HepG2 (cell line): ENCODE data around the gene RAB43. TPM values are rescaled to one million over a fixed set of nuclear protein-coding genes. Genes with fewer than 3 reads are reported as not detected.
A peak's percentile ranks its signal among the peaks of the same experiment; 100 is the strongest.

Experiments
- ATAC-seq: fragments of 200-7000 bp; cut with Tn5 transposase; 3 replicates; pipeline ENCODE4 v1.9.1; 2020; ENCODE audit warnings: mild to moderate bottlenecking, moderate library complexity
- BruUV-seq: library from RNA; stranded (reverse); fragments of 400-500 nt; replicated peaks from 2 replicates; lab custom pipeline; 2021; lab: Mats Ljungman, UMichigan
- CTCF ChIA-PET: fragments of 300-600 bp; formaldehyde crosslinking; extraction: SDS; loops from one replicate; lab custom pipeline; 2021; ENCODE audit warnings: low total read pairs, inconsistent platforms, low intra/inter-chr PET ratio; lab: Yijun Ruan, JAX
- POLR2A ChIA-PET: fragments of 350-600 bp; sonication (Branson Sonifier 250); formaldehyde crosslinking; loops from one replicate; lab custom pipeline; 2020; ENCODE audit warnings: antibody characterized with exemption, inconsistent platforms; lab: Yijun Ruan, JAX
- DNase-seq: peaks from one replicate; pipeline ENCODE4 v3.0.0-alpha.2; 2015; ENCODE audit warnings: low spot score
- FAIRE-seq: peaks from 3 replicates; lab custom pipeline; 2011; peaks lifted over from hg19 to GRCh38; lab: Jason Lieb, UNC
- H2AFZ ChIP-seq: one replicate; pipeline ENCODE4 v1.6.1; 2011; ENCODE audit warnings: low read length, inconsistent platforms
- H3K27ac ChIP-seq: fragments of 300-600 bp; 3 replicates; pipeline ENCODE4 v1.8.0; 2011; ENCODE audit warnings: mixed run types, mild to moderate bottlenecking, mixed read lengths, low read length, inconsistent platforms; ENCODE audit not compliant: insufficient read depth; ENCODE audit errors: extremely low read length
- H3K27me3 ChIP-seq, 2 experiments: fragments of 200-600 bp in 1 of 2; 2 replicates in 1 of 2; 3 replicates in 1 of 2; pipeline versions ENCODE4 v1.6.0 to v1.8.0; 2011; ENCODE audit warnings: low read length in 2 of 2, mild to moderate bottlenecking in 2 of 2, moderate library complexity in 2 of 2, inconsistent platforms in 1 of 2; ENCODE audit not compliant: insufficient read depth in 2 of 2, control insufficient read depth in 1 of 2
- H3K36me3 ChIP-seq, 2 experiments: fragments of 200-600 bp in 1 of 2; replicated peaks in 1 of 2; 2 replicates in 1 of 2; 3 replicates in 1 of 2; pipeline versions ENCODE4 v1.5.1 to v1.8.0; 2011; ENCODE audit warnings: low read length in 2 of 2, inconsistent platforms in 1 of 2; ENCODE audit not compliant: insufficient read depth in 2 of 2, control insufficient read depth in 1 of 2
- H3K4me1 ChIP-seq: 2 replicates; pipeline ENCODE4 v1.5.1; 2012; ENCODE audit warnings: low read length, inconsistent platforms; ENCODE audit not compliant: insufficient read depth
- H3K4me2 ChIP-seq: 2 replicates; pipeline ENCODE4 v1.6.0; 2011; ENCODE audit warnings: low read depth, low read length, inconsistent platforms
- H3K4me3 ChIP-seq, 3 experiments: fragments of 200-600 bp in 1 of 3; sonication (generic), shearing (Covaris generic) in 1 of 3; replicated peaks in 1 of 3; 2 replicates each; pipeline ENCODE4 v1.5.1; 2011 to 2016; ENCODE audit warnings: low read length in 3 of 3, inconsistent platforms in 2 of 3, low read depth in 2 of 3, mild to moderate bottlenecking in 2 of 3, control low read depth in 1 of 3, mixed read lengths in 1 of 3; ENCODE audit not compliant: insufficient read depth in 1 of 3
- H3K79me2 ChIP-seq: one replicate; pipeline ENCODE4 v1.6.1; 2011; ENCODE audit warnings: low read length, inconsistent platforms; ENCODE audit not compliant: insufficient read depth
- H3K9ac ChIP-seq: 2 replicates; pipeline ENCODE4 v1.6.0; 2011; ENCODE audit warnings: mild to moderate bottlenecking, low read depth, low read length, inconsistent platforms; ENCODE audit not compliant: insufficient read depth
- H3K9me3 ChIP-seq: 2 replicates; pipeline ENCODE4 v1.5.1; 2012; ENCODE audit warnings: mild to moderate bottlenecking, low read length
- H4K20me1 ChIP-seq: 2 replicates; pipeline ENCODE4 v1.6.0; 2011; ENCODE audit warnings: inconsistent platforms, mild to moderate bottlenecking, low read length, moderate library complexity; ENCODE audit not compliant: insufficient read depth
- ELF1 ChIP-seq: sonication (generic); formaldehyde crosslinking; IDR thresholded peaks from 2 replicates; pipeline ENCODE4 v1.4.0; 2020; ENCODE audit warnings: missing genetic modification reagents
- IKZF4 ChIP-seq: sonication (generic); formaldehyde crosslinking; IDR thresholded peaks from 2 replicates; pipeline ENCODE4 v1.5.1; 2020; ENCODE audit warnings: borderline replicate concordance, mild to moderate bottlenecking, low read depth, missing genetic modification reagents; ENCODE audit errors: not compliant biosample characterization
- MEIS1 ChIP-seq: sonication (generic); formaldehyde crosslinking; IDR thresholded peaks from 2 replicates; pipeline ENCODE4 v1.9.0; 2021; ENCODE audit warnings: mild to moderate bottlenecking, missing genetic modification reagents, moderate library complexity, borderline replicate concordance
- NFE2L1 ChIP-seq: sonication (generic); formaldehyde crosslinking; IDR thresholded peaks from 2 replicates; pipeline ENCODE4 v1.4.0; 2020; ENCODE audit warnings: missing genetic modification reagents, mild to moderate bottlenecking, borderline replicate concordance
- NKX3-1 ChIP-seq: sonication (generic); formaldehyde crosslinking; IDR thresholded peaks from 2 replicates; pipeline ENCODE4 v1.5.0; 2020; ENCODE audit warnings: missing genetic modification reagents
- NR3C1 ChIP-seq: sonication (generic); formaldehyde crosslinking; IDR thresholded peaks from 2 replicates; pipeline ENCODE4 v1.4.0; 2020; ENCODE audit warnings: missing genetic modification reagents
- SMYD3 ChIP-seq: sonication (generic); formaldehyde crosslinking; IDR thresholded peaks from 2 replicates; pipeline ENCODE4 v1.8.1; 2023; ENCODE audit warnings: mild to moderate bottlenecking, missing genetic modification reagents
- ZMYM3 ChIP-seq: sonication (generic); formaldehyde crosslinking; IDR thresholded peaks from 2 replicates; pipeline ENCODE4 v1.5.1; 2020; ENCODE audit warnings: mild to moderate bottlenecking, missing genetic modification reagents
- ZNF235 ChIP-seq: sonication (generic); formaldehyde crosslinking; IDR thresholded peaks from 2 replicates; pipeline ENCODE4 v1.8.1; 2023; ENCODE audit warnings: mild to moderate bottlenecking, missing genetic modification reagents, borderline replicate concordance
- ZNF75D ChIP-seq: sonication (generic); formaldehyde crosslinking; IDR thresholded peaks from 2 replicates; pipeline ENCODE4 v1.8.1; 2023; ENCODE audit warnings: missing genetic modification reagents, mild to moderate bottlenecking, borderline replicate concordance
- WGBS: methylation state at CpG from one replicate; pipeline ENCODE4 v1.1.6; 2017; ENCODE audit warnings: low lambda C conversion rate; 5-methylcytosine and 5-hydroxymethylcytosine counted together
- in situ Hi-C: cut with HindIII; loops from 2 replicates; pipeline ENCODE4 v1.10.0; 2017; ENCODE audit warnings: low pct_unique_long_range_greater_than_20kb; ENCODE audit not compliant: extremely low pct_ligation_motif_present
- intact Hi-C: fragments of 100-400 bp; cut with micrococcal nuclease; formaldehyde crosslinking; loops from one replicate; pipeline ENCODE4 v1.10.0; 2022; ENCODE audit not compliant: unreplicated experiment
- polyA plus RNA-seq, 8 experiments: library from polyadenylated mRNA; depleted of rRNA in 3 of 8; stranded (reverse) in 7 of 8; unstranded in 1 of 8; fragments of >200 nt; fragmentation: Illumina TruSeq in 4 of 8; extraction: Trizol in 4 of 8; gene quantifications; 2 replicates each; pipeline versions ENCODE4 v1.2.1 to v1.2.3, GENCODE V29; 2011 to 2016; ENCODE audit warnings: low read depth in 4 of 8, missing spikeins in 1 of 8, mixed read lengths in 1 of 8; ENCODE audit not compliant: insufficient read depth in 1 of 8
- total RNA-seq, 5 experiments: library from RNA; depleted of rRNA; stranded (reverse); fragments of >200 nt; fragmentation: Illumina TruSeq; extraction: Trizol; gene quantifications; 2 replicates each; pipeline ENCODE4 v1.2.3, GENCODE V29; 2016; ENCODE audit warnings: low read depth in 1 of 5
- TF ChIP-seq, protein P1 (sequence below): sonication (generic); formaldehyde crosslinking; IDR thresholded peaks from 2 replicates; pipeline ENCODE4 v1.9.0; 2021; ENCODE audit warnings: missing genetic modification reagents, mild to moderate bottlenecking, borderline replicate concordance
- TF ChIP-seq, protein P2 (sequence below): sonication (generic); formaldehyde crosslinking; conservative IDR thresholded peaks from 2 replicates; pipeline ENCODE4 v1.5.0; 2020; ENCODE audit warnings: missing genetic modification reagents
- TF ChIP-seq, protein P3 (sequence below): sonication (generic); formaldehyde crosslinking; IDR thresholded peaks from 2 replicates; pipeline ENCODE4 v1.9.0; 2021; ENCODE audit warnings: missing genetic modification reagents, borderline replicate concordance

Gene RAB43
- total and polyA plus RNA-seq, 2 of the 13 experiments (the other 11 are each of a cell fraction or from before 2014, with no cell fraction given), result 11.8 to 18.4 TPM

- Histone ChIP-seq H3K4me2 (no peak overlapping the region), H3K4me3 (no peak overlapping the region), H3K9me3 (no peaks in the 10 kb centered on the region), H3K9ac (no peak overlapping the region), H3K27ac (no peak overlapping the region), H2AFZ (no peak overlapping the region), H3K27me3 (peaks cover 0 to 21% of the 10 kb centered on the region in 2 experiments; a peak in 2 of 5 replicates), H4K20me1 (no peaks in the 10 kb centered on the region), H3K79me2 (no peaks in the 10 kb centered on the region), H3K4me1 (peaks cover 45% of the 10 kb centered on the region), H3K36me3 (no peaks in the 10 kb centered on the region)
- DNase-seq (no peak), ATAC-seq (no peak), FAIRE-seq (no peak)
- WGBS, result 72% methylated on average over 4 of the region's 4 CpGs
- CTCF ChIA-PET, result no interaction called here
- intact Hi-C loops (no loop called here), in situ Hi-C loops (no loop called here)
- TF ChIP-seq, protein P1, sequence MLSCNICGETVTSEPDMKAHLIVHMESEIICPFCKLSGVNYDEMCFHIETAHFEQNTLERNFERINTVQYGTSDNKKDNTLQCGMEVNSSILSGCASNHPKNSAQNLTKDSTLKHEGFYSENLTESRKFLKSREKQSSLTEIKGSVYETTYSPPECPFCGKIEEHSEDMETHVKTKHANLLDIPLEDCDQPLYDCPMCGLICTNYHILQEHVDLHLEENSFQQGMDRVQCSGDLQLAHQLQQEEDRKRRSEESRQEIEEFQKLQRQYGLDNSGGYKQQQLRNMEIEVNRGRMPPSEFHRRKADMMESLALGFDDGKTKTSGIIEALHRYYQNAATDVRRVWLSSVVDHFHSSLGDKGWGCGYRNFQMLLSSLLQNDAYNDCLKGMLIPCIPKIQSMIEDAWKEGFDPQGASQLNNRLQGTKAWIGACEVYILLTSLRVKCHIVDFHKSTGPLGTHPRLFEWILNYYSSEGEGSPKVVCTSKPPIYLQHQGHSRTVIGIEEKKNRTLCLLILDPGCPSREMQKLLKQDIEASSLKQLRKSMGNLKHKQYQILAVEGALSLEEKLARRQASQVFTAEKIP (CRISPR knock-in tag), result no peak
- TF ChIP-seq NKX3-1 (CRISPR knock-in tag) (no peak), ZMYM3 (0 out of 2 replicates have a peak, but pooled peaks have one; percentile 15), ZNF235 (CRISPR knock-in tag) (no peak), ELF1 (CRISPR knock-in tag) (no peak)
- POLR2A ChIA-PET, result no interaction called here
- no TSS peak for BruUV-seq
These were observed 64.4 kb downstream of the RAB43 start for GRCh38 chr3:129057249-129057648.

GRCh38 chr3:129056451-129057173 is 65.0 kb downstream of the RAB43 start:
- POLR2A ChIA-PET, result no interaction called here
- DNase-seq (no peak), FAIRE-seq (no peak), ATAC-seq (no peak)
- Histone ChIP-seq H3K36me3 (no peaks in the 10 kb centered on the region), H3K9ac (no peak overlapping the region), H4K20me1 (no peaks in the 10 kb centered on the region), H3K4me3 (no peak overlapping the region), H3K9me3 (no peaks in the 10 kb centered on the region), H2AFZ (no peak overlapping the region), H3K79me2 (no peaks in the 10 kb centered on the region), H3K4me1 (peaks cover 52% of the 10 kb centered on the region), H3K4me2 (no peak overlapping the region), H3K27me3 (peaks cover 0 to 25% of the 10 kb centered on the region in 2 experiments; a peak in 2 of 5 replicates), H3K27ac (no peak overlapping the region)
- no TSS peak for BruUV-seq
- 16% methylated on average over 4 of the region's 9 CpGs for WGBS
- intact Hi-C loops, result no loop called here
- CTCF ChIA-PET, result no interaction called here
- in situ Hi-C loops, result no loop called here
- TF ChIP-seq MEIS1 (CRISPR knock-in tag) (no peak), IKZF4 (CRISPR knock-in tag) (no peak), SMYD3 (CRISPR knock-in tag) (no peak), ZNF75D (CRISPR knock-in tag) (no peak), NR3C1 (CRISPR knock-in tag) (no peak), NFE2L1 (no peak)
- TF ChIP-seq, protein P2, sequence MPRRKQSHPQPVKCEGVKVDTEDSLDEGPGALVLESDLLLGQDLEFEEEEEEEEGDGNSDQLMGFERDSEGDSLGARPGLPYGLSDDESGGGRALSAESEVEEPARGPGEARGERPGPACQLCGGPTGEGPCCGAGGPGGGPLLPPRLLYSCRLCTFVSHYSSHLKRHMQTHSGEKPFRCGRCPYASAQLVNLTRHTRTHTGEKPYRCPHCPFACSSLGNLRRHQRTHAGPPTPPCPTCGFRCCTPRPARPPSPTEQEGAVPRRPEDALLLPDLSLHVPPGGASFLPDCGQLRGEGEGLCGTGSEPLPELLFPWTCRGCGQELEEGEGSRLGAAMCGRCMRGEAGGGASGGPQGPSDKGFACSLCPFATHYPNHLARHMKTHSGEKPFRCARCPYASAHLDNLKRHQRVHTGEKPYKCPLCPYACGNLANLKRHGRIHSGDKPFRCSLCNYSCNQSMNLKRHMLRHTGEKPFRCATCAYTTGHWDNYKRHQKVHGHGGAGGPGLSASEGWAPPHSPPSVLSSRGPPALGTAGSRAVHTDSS (CRISPR knock-in tag), result no peak
- TF ChIP-seq, protein P3, sequence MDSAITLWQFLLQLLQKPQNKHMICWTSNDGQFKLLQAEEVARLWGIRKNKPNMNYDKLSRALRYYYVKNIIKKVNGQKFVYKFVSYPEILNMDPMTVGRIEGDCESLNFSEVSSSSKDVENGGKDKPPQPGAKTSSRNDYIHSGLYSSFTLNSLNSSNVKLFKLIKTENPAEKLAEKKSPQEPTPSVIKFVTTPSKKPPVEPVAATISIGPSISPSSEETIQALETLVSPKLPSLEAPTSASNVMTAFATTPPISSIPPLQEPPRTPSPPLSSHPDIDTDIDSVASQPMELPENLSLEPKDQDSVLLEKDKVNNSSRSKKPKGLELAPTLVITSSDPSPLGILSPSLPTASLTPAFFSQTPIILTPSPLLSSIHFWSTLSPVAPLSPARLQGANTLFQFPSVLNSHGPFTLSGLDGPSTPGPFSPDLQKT (CRISPR knock-in tag), result no peak
